Endothelial cell of umbilical vein (primary cell): ENCODE measurements around the gene C2orf69. TPM values are rescaled to one million over a fixed set of nuclear protein-coding genes. Genes with fewer than 3 reads are reported as not detected.

Experiments used
- BruUV-seq: library from RNA; stranded (reverse); fragments of 400-500 nt; replicated peaks from 2 replicates; lab custom pipeline; 2021; lab: Mats Ljungman, UMichigan
- CTCF ChIA-PET: fragments of 300-600, 350-600 bp; sonication (Branson Sonifier 250); formaldehyde crosslinking; loops from one replicate; lab custom pipeline; 2021; ENCODE audit warnings: antibody characterized with exemption, inconsistent platforms; lab: Charles Lee
- POLR2A ChIA-PET: fragments of 300-600, 350-600 bp; sonication (Branson Sonifier 250); formaldehyde crosslinking; loops from one replicate; lab custom pipeline; 2021; ENCODE audit warnings: antibody characterized with exemption, inconsistent platforms; lab: Charles Lee
- DNase-seq: peaks from one replicate; pipeline ENCODE4 v3.0.0-alpha.2; 2011; ENCODE audit warnings: low read depth, low spot score
- FAIRE-seq: peaks from 2 replicates; lab custom pipeline; 2011; peaks lifted over from hg19 to GRCh38; lab: Jason Lieb, UNC
- H2AFZ ChIP-seq: 2 replicates; pipeline ENCODE4 v1.6.0; 2012; ENCODE audit warnings: low read depth, low read length, control low read depth, inconsistent platforms
- H3K27ac ChIP-seq: 2 replicates; pipeline ENCODE4 v1.5.1; 2011; ENCODE audit warnings: low read depth, mild to moderate bottlenecking, control low read depth, low read length, moderate library complexity; ENCODE audit not compliant: insufficient read depth
- H3K27me3 ChIP-seq, 2 experiments: 2 replicates each; pipeline versions ENCODE4 v1.6.0 to v1.6.1; 2011; ENCODE audit warnings: low read length in 2 of 2, mixed read lengths in 1 of 2; ENCODE audit not compliant: control insufficient read depth in 2 of 2, insufficient read depth in 2 of 2
- H3K36me3 ChIP-seq, 2 experiments: 2 replicates in 1 of 2; 3 replicates in 1 of 2; pipeline ENCODE4 v1.5.1; 2011; ENCODE audit warnings: low read length in 2 of 2, mild to moderate bottlenecking in 1 of 2, moderate library complexity in 1 of 2; ENCODE audit not compliant: control insufficient read depth in 2 of 2, insufficient read depth in 2 of 2; ENCODE audit errors: extremely low read depth in 1 of 2
- H3K4me1 ChIP-seq: 3 replicates; pipeline ENCODE4 v1.5.1; 2011; ENCODE audit warnings: mild to moderate bottlenecking, low read length; ENCODE audit not compliant: control insufficient read depth, insufficient read depth; ENCODE audit errors: extremely low read depth
- H3K4me2 ChIP-seq: 2 replicates; pipeline ENCODE4 v1.6.1; 2011; ENCODE audit warnings: low read length, control low read depth, mixed read lengths; ENCODE audit not compliant: insufficient read depth
- H3K4me3 ChIP-seq, 3 experiments: fragments of 200-600 bp in 1 of 3; sonication (generic), shearing (Covaris generic) in 1 of 3; replicated peaks in 1 of 3; 2 replicates each; pipeline ENCODE4 v1.5.1; 2011 to 2016; ENCODE audit warnings: control low read depth in 3 of 3, low read length in 3 of 3, mild to moderate bottlenecking in 2 of 3, inconsistent platforms in 1 of 3, low read depth in 1 of 3, moderate library complexity in 1 of 3; ENCODE audit not compliant: insufficient read depth in 1 of 3
- H3K79me2 ChIP-seq: 2 replicates; pipeline ENCODE4 v1.6.0; 2012; ENCODE audit warnings: low read length, inconsistent platforms; ENCODE audit not compliant: control insufficient read depth, insufficient read depth
- H3K9ac ChIP-seq: replicated peaks from 2 replicates; pipeline ENCODE3; 2011; ENCODE audit warnings: low read length, control low read depth; ENCODE audit not compliant: insufficient read depth; ENCODE audit errors: extremely low read depth
- H3K9me1 ChIP-seq: replicated peaks from 3 replicates; pipeline ENCODE4 v1.6.0; 2011; ENCODE audit warnings: mild to moderate bottlenecking, low read length; ENCODE audit not compliant: control insufficient read depth, insufficient read depth; ENCODE audit errors: extremely low read depth
- H3K9me3 ChIP-seq: replicated peaks from 2 replicates; pipeline ENCODE4 v1.5.1; 2012; ENCODE audit warnings: low read length, inconsistent platforms; ENCODE audit not compliant: control insufficient read depth, insufficient read depth
- H4K20me1 ChIP-seq: replicated peaks from 2 replicates; pipeline ENCODE3; 2011; ENCODE audit warnings: mild to moderate bottlenecking, low read length; ENCODE audit not compliant: control insufficient read depth, insufficient read depth; ENCODE audit errors: extremely low read depth
- EZH2 ChIP-seq: IDR thresholded peaks from 2 replicates; pipeline ENCODE4 v1.6.1; 2012; ENCODE audit warnings: borderline replicate concordance, low read depth, mild to moderate bottlenecking, moderate library complexity, low read length, inconsistent platforms; ENCODE audit not compliant: severe bottlenecking
- FOS ChIP-seq: IDR thresholded peaks from 2 replicates; pipeline ENCODE4 v1.6.1; 2011; ENCODE audit warnings: mild to moderate bottlenecking, low read length, moderate library complexity, borderline replicate concordance; ENCODE audit not compliant: insufficient read depth
- GATA2 ChIP-seq: IDR thresholded peaks from 2 replicates; pipeline ENCODE4 v1.7.0; 2011; ENCODE audit warnings: low read depth, mild to moderate bottlenecking, moderate library complexity, mixed read lengths, low read length; ENCODE audit not compliant: insufficient read length, insufficient read depth
- JUN ChIP-seq: IDR thresholded peaks from 2 replicates; pipeline ENCODE4 v1.6.1; 2011; ENCODE audit warnings: borderline replicate concordance, low read depth; ENCODE audit not compliant: insufficient read length, insufficient read depth
- MAX ChIP-seq: IDR thresholded peaks from 2 replicates; pipeline ENCODE4 v1.6.1; 2011; ENCODE audit not compliant: insufficient read depth, insufficient read length
- MYC ChIP-seq: IDR thresholded peaks from one replicate; pipeline ENCODE4 v1.6.1; 2011; ENCODE audit warnings: mild to moderate bottlenecking, low read depth, low read length
- POLR2A ChIP-seq: IDR thresholded peaks from 2 replicates; pipeline ENCODE4 v1.6.1; 2012; ENCODE audit warnings: low read depth, mild to moderate bottlenecking, control low read depth, low read length
- POLR2AphosphoS5 ChIP-seq: IDR thresholded peaks from 2 replicates; pipeline ENCODE4 v1.6.1; 2012; ENCODE audit warnings: low read depth, mild to moderate bottlenecking, control low read depth, low read length, moderate library complexity; ENCODE audit not compliant: insufficient read depth
- dilution Hi-C: fragments of 300-500 bp; cut with MboI; formaldehyde crosslinking; loops from one replicate; pipeline ENCODE4 v1.15.0; 2019; ENCODE audit warnings: low sequenced_read_pairs; ENCODE audit not compliant: extremely low pct_ligation_motif_present
- intact Hi-C: fragments of 100-400 bp; cut with micrococcal nuclease; formaldehyde crosslinking; loops from one replicate; pipeline ENCODE4 v1.10.0; 2022
- polyA plus RNA-seq, 4 experiments: library from polyadenylated mRNA; depleted of rRNA in 3 of 4; stranded (reverse) in 3 of 4; unstranded in 1 of 4; fragments of >200 nt; gene quantifications; 2 replicates each; pipeline versions ENCODE4 v1.2.1 to v1.2.3, GENCODE V29; 2011 to 2012; ENCODE audit warnings: missing spikeins in 1 of 4
- total RNA-seq: library from RNA; stranded (reverse); gene quantifications from 2 replicates; pipeline ENCODE4 v1.2.3, GENCODE V29; 2021
- TF ChIP-seq, protein P1 (sequence below), 2 donors: IDR thresholded peaks; 1 replicate in 1 of 2; 2 replicates in 1 of 2; pipeline ENCODE4 v1.5.1; 2011; ENCODE audit warnings: low read length in 2 of 2, mild to moderate bottlenecking in 2 of 2, moderate library complexity in 2 of 2, control low read depth in 1 of 2, inconsistent platforms in 1 of 2, low read depth in 1 of 2; ENCODE audit not compliant: insufficient read depth in 1 of 2; ENCODE audit errors: extremely low read depth in 1 of 2

C2orf69 gene
- total and polyA plus RNA-seq, 2 donors (not counting 3 experiments of a cell fraction or from before 2014, with no cell fraction given), result 1.7 to 12.9 TPM

DNA sequence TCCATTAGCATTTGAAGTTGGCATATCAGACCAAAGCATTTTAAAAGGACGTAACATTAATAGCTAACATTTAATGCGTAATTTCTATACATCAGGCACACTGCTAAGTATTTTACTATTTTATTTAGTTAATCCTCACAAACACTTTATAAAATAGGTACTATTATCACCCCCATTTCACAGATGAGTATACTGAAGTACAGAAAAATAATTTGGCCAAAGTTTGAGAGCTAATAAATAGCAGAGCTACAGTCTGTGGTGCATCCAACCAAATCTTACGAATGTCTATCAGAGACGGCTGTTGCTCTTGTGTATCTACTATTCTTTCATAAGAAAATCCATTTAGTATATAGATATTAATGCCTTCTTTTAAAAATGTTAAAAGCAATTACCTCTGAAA, 32.3 kb downstream of the C2orf69 start:
- H3K27me3 ChIP-seq, result no peaks in the 10 kb centered on the region
- H3K9ac ChIP-seq, result no peak overlapping the region
- H3K27ac ChIP-seq, result no peak overlapping the region
- H3K36me3 ChIP-seq, result peaks cover 6 to 13% of the 10 kb centered on the region in 2 experiments
- POLR2A ChIA-PET, result no interaction called here
- H2AFZ ChIP-seq, result no peak overlapping the region
- intact Hi-C loops (no loop called here), dilution Hi-C loops (no loop called here)
- no peaks in the 10 kb centered on the region for H3K9me1 ChIP-seq
- BruUV-seq, result no TSS peak
- H3K4me2 ChIP-seq, result no peak overlapping the region
- FAIRE-seq (no peak), DNase-seq (no peak)
- no peaks in the 10 kb centered on the region for H3K4me1 ChIP-seq
- no peaks in the 10 kb centered on the region for H4K20me1 ChIP-seq
- TF ChIP-seq GATA2 (no peak), POLR2A (no peak)
- TF ChIP-seq, protein P1, sequence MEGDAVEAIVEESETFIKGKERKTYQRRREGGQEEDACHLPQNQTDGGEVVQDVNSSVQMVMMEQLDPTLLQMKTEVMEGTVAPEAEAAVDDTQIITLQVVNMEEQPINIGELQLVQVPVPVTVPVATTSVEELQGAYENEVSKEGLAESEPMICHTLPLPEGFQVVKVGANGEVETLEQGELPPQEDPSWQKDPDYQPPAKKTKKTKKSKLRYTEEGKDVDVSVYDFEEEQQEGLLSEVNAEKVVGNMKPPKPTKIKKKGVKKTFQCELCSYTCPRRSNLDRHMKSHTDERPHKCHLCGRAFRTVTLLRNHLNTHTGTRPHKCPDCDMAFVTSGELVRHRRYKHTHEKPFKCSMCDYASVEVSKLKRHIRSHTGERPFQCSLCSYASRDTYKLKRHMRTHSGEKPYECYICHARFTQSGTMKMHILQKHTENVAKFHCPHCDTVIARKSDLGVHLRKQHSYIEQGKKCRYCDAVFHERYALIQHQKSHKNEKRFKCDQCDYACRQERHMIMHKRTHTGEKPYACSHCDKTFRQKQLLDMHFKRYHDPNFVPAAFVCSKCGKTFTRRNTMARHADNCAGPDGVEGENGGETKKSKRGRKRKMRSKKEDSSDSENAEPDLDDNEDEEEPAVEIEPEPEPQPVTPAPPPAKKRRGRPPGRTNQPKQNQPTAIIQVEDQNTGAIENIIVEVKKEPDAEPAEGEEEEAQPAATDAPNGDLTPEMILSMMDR (IDR thresholded peaks at IDR 0.05; ENCODE audit: extremely low read depth in 1 of 2, insufficient read depth in 1 of 2, low read depth in 1 of 2, low read length in 2 of 2), result no peak
- CTCF ChIA-PET, result interaction anchor here (1.2 kb wide), 1 partner anchor 10 kb away, joined by 3 read pairs; no protein-coding TSS in a partner anchor
- no peaks in the 10 kb centered on the region for H3K79me2 ChIP-seq
- H3K9me3 ChIP-seq, result no peaks in the 10 kb centered on the region
- H3K4me3 ChIP-seq, result no peak overlapping the region

DNA sequence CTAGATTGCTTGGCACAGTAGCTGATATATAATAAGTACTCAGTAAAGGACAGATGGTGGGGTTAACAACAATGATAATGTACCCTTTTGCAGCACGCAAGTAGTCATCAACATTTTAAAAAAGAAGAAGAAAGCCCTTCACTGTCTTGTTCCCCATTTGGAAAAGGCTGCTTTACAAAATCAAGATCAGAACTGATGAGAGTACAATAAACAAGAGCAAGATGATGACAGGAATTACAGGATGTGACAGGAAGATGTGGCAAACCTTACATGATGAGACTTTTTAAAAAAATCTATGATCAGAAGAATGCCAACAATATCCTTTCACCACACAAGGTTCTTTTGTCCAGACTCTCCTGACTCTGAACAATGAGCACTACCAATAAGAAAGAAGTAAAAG, 35.1 kb downstream of the C2orf69 start:
- ChIA-PET POLR2A (no interaction called here), CTCF (no interaction called here)
- Histone ChIP-seq H3K4me3 (no peak overlapping the region), H3K79me2 (peaks cover 5% of the 10 kb centered on the region), H3K9ac (no peak overlapping the region), H3K4me2 (no peak overlapping the region), H4K20me1 (no peaks in the 10 kb centered on the region), H3K36me3 (peaks cover 9 to 10% of the 10 kb centered on the region in 2 experiments), H3K9me3 (no peaks in the 10 kb centered on the region), H3K27ac (no peak overlapping the region), H3K27me3 (no peaks in the 10 kb centered on the region), H3K4me1 (no peaks in the 10 kb centered on the region), H2AFZ (no peak overlapping the region), H3K9me1 (no peaks in the 10 kb centered on the region)
- intact Hi-C loops (no loop called here), dilution Hi-C loops (no loop called here)
- no peak for FAIRE-seq
- no peak for TF ChIP-seq FOS
- no peak for TF ChIP-seq GATA2
- TF ChIP-seq, protein P1 (IDR thresholded peaks at IDR 0.05; ENCODE audit: extremely low read depth in 1 of 2, insufficient read depth in 1 of 2, low read depth in 1 of 2, low read length in 2 of 2), result no peak
- TF ChIP-seq POLR2A, result no peak
- no peak for TF ChIP-seq MYC
- no peak for TF ChIP-seq POLR2AphosphoS5
- TF ChIP-seq EZH2, result no peak
- TF ChIP-seq MAX, result no peak
- no peak for TF ChIP-seq JUN
- DNase-seq, result no peak
- BruUV-seq, result no TSS peak
